ENCODE data around the gene SLC38A8.

GRCh38 chr16:83961591-83961990, 81.0 kb downstream of the SLC38A8 start:
- TF ChIP-seq POLR2A (IDR thresholded peaks at IDR 0.05) (no peak), CTCF (IDR thresholded peaks at IDR 0.05) (no peak)
